ENCODE data around the gene SUOX. TPM values are rescaled to one million over a fixed set of nuclear protein-coding genes. Genes with fewer than 3 reads are reported as not detected.

SUOX gene
- total RNA-seq, 1 experiment from 2014 or later = 16.7 TPM

Other genes with a start within 250 kb of the SUOX start
- gene SARNP, start 179.6 kb upstream of the SUOX start, total RNA-seq (2014; rRNA removed; shearing (Covaris generic)) = 131 and 170 TPM in 2 replicates
- 35.9 and 37.2 TPM in 2 replicates for gene ORMDL2, start 179.2 kb upstream of the SUOX start, total RNA-seq (2014; rRNA removed; shearing (Covaris generic))
- 35.6 and 43.6 TPM in 2 replicates for gene DNAJC14, start 167.7 kb upstream of the SUOX start, total RNA-seq (2014; rRNA removed; shearing (Covaris generic))
- 0.37 and 2.0 TPM in 2 replicates for gene MMP19, start 154.3 kb upstream of the SUOX start, total RNA-seq (2014; rRNA removed; shearing (Covaris generic))
- gene PYM1, start 69.4 kb upstream of the SUOX start, total RNA-seq (2014; rRNA removed; shearing (Covaris generic)) = 36.1 and 47.4 TPM in 2 replicates
- 5.5 and 11.1 TPM in 2 replicates for gene DGKA, start 66.1 kb upstream of the SUOX start, total RNA-seq (2014; rRNA removed; shearing (Covaris generic))
- gene PMEL, start 31.2 kb upstream of the SUOX start, total RNA-seq (2014; rRNA removed; shearing (Covaris generic)) = 0.43 and 0.87 TPM in 2 replicates
- gene CDK2, start 30.4 kb upstream of the SUOX start, total RNA-seq (2014; rRNA removed; shearing (Covaris generic)) = 66.3 and 67.3 TPM in 2 replicates
- 46.9 and 47.7 TPM in 2 replicates for gene RAB5B, start 23.2 kb upstream of the SUOX start, total RNA-seq (2014; rRNA removed; shearing (Covaris generic))
- gene IKZF4, start 23.8 kb downstream of the SUOX start, total RNA-seq (2014; rRNA removed; shearing (Covaris generic)) = 0.39 and 0.89 TPM in 2 replicates
- 1,414 and 1,870 TPM in 2 replicates for gene RPS26, start 44.6 kb downstream of the SUOX start, total RNA-seq (2014; rRNA removed; shearing (Covaris generic))
- 0.31 and 0.45 TPM in 2 replicates for gene ERBB3, start 82.9 kb downstream of the SUOX start, total RNA-seq (2014; rRNA removed; shearing (Covaris generic))
- gene PA2G4, start 107.3 kb downstream of the SUOX start, total RNA-seq (2014; rRNA removed; shearing (Covaris generic)) = 203 and 227 TPM in 2 replicates
- gene RPL41, start 119.4 kb downstream of the SUOX start, total RNA-seq (2014; rRNA removed; shearing (Covaris generic)) = 3,847 and 4,326 TPM in 2 replicates
- gene ZC3H10, start 121.0 kb downstream of the SUOX start, total RNA-seq (2014; rRNA removed; shearing (Covaris generic)) = 1.9 and 2.4 TPM in 2 replicates
- 62.9 and 80.8 TPM in 2 replicates for gene ESYT1, start 131.0 kb downstream of the SUOX start, total RNA-seq (2014; rRNA removed; shearing (Covaris generic))
- 88.0 and 129 TPM in 2 replicates for gene MYL6B, start 155.3 kb downstream of the SUOX start, total RNA-seq (2014; rRNA removed; shearing (Covaris generic))
- gene MYL6, start 161.1 kb downstream of the SUOX start, total RNA-seq (2014; rRNA removed; shearing (Covaris generic)) = 2,426 and 2,616 TPM in 2 replicates
- gene SMARCC2, start 192.2 kb downstream of the SUOX start, total RNA-seq (2014; rRNA removed; shearing (Covaris generic)) = 19.6 and 22.9 TPM in 2 replicates
- gene RNF41, start 224.6 kb downstream of the SUOX start, total RNA-seq (2014; rRNA removed; shearing (Covaris generic)) = 55.1 and 62.8 TPM in 2 replicates
- gene NABP2, start 227.1 kb downstream of the SUOX start, total RNA-seq (2014; rRNA removed; shearing (Covaris generic)) = 65.8 and 87.5 TPM in 2 replicates
- not detected in 2 replicates for gene SLC39A5, start 232.8 kb downstream of the SUOX start, total RNA-seq (2014; rRNA removed; shearing (Covaris generic))